GM18951 (cell line): ENCODE data around the gene CES1.
"Not testable (repeated sequence)": the region's sequence is repeated elsewhere in the genome, so short reads cannot be mapped to it uniquely, and the experiment has no call there.

Experiments
- POLR2A ChIP-seq: IDR thresholded peaks from 4 replicates; pipeline ENCODE4 v1.6.1; 2011; ENCODE audit warnings: mild to moderate bottlenecking; ENCODE audit not compliant: insufficient read length, insufficient read depth; ENCODE audit errors: extremely low read depth
- in situ Hi-C: fragments of 300-500 bp; cut with MboI; formaldehyde crosslinking; loops from one replicate; pipeline ENCODE4 v1.12.0; 2022; ENCODE audit warnings: low sequenced_read_pairs, mixed read lengths, inconsistent platforms; ENCODE audit not compliant: unreplicated experiment

CES1 gene

GRCh38 chr16:55824473-55825000 is 8.4 kb downstream of the CES1 start:
- no peak for TF ChIP-seq POLR2A
- in situ Hi-C loops: no loop called here

- no peak for TF ChIP-seq POLR2A
- in situ Hi-C loops: no loop called here
Measured at GRCh38 chr16:55822280-55822810, 10.6 kb downstream of the CES1 start.

DNA sequence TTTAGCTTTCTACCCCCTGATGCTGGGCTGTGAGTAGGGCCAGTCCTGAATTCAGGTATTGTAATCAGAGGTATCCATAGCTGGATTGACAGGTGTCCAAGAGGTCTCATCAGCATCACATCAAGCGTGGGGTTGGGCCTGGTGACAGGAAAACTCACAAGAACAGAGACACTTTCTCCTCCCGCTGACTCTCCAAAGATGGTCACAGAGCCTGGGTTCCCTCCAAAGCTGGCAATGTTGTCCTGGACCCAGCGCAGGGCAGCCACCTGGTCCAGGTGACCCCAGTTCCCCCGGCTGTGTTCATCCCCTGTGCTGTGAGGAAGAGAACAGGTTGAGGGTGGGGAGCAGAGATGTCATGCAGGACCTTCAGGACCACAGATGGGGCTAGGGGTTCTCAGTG is 11.7 kb downstream of the CES1 start:
- no peak for TF ChIP-seq POLR2A
- in situ Hi-C loops: no loop called here

DNA sequence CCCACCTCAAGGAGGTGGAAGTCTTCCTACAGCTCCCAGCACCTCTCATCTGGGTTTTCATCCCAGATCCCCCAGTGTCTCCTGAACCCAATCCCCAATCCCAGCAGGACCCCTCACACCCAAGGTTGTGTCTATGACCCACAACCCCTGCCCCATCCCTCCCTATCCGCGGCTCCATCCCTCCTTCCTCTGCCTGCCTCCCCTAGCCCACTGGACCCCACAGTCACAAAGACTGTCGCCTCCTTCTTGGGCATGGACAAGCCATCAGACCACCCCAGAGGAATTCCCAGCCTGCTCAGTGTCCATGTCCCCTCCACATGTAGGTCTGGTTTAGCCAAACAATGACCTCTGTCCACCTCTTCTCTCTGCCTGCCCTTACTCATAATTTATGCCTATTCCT is 12.3 kb downstream of the CES1 start:
- TF ChIP-seq POLR2A: no peak
- in situ Hi-C loops: no loop called here

DNA sequence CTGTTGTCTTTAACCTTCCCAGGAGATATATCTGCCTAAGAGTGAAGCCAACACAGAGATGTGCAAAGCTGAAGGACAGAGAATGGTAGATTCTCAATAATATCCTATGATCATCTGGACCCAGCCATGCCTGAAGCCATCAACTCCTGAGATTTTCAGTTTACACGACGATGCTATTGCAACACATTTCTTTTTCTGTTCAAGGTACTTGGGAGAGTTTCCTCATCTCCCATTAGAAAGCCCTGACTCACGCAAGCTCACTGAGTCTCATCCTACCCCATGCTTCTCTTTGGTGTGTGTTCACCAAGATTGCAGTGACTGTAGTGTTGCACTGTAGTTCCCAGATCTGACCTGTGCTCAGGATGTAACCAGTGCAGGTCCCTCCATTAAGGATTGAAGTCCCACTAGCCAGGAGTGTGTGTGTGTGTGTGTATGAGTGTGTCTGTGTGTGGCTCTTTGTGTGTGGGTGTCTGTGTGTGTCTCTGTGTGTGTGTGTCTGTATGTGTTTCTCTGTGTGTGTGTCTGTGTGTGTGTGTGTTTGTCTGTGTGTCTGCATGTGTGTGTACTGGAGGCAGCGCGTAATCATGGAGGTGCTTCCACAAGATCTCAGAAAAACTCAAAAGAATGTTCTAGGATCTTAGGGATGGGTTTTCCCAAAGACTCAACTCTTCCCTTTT is 15.5 kb downstream of the CES1 start:
- no peak for TF ChIP-seq POLR2A
- in situ Hi-C loops: no loop called here

GRCh38 chr16:55816222-55816621 is 16.7 kb downstream of the CES1 start:
- in situ Hi-C loops: not testable (repeated sequence)

DNA sequence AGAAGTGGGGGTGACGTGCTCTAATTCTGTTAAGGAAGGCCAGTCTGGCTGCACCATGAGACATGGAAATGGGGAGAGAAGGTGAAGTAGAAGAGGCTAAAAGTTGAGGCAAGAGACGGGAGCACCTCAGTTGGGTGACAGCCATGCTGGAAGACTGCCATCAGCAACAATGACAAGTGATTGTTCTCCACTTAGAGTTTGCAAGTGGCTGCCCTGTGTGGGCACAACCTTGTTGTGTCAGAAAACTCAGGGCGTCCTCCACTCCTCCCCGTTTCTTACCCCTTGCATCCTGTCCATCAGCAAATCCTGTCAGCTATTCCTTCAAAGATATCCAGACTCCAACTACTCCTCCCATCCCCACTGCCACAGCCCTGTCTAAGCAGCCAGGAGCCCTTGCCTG is 17.6 kb downstream of the CES1 start:
- TF ChIP-seq POLR2A: no peak
- in situ Hi-C loops: no loop called here

GRCh38 chr16:55814174-55814573 is 18.7 kb downstream of the CES1 start:
- in situ Hi-C loops: not testable (repeated sequence)

DNA sequence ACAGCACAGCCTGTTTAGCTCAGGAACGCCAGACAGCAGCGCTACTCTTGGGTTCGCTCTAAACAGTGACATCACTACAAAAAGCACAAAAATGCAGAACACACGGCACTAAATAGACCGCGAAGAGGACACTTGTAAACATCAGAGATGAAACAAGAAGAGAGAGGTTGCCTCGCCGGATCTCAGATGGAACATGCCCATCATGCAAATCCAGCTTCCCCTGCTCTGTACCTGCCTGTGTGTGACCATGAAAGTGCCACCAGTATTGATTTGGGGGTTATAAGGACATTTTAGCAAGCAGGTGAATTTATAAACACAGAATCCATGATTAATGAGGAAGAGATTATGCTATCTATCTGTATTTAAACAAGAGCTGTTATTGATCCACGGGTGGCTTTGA is 19.2 kb downstream of the CES1 start:
- in situ Hi-C loops: not testable (repeated sequence)

- in situ Hi-C loops: no loop called here
- no peak for TF ChIP-seq POLR2A
Measured at GRCh38 chr16:55812951-55813350, 19.9 kb downstream of the CES1 start.

GRCh38 chr16:55811811-55812210 is 21.1 kb downstream of the CES1 start:
- in situ Hi-C loops: no loop called here
- no peak for TF ChIP-seq POLR2A

DNA sequence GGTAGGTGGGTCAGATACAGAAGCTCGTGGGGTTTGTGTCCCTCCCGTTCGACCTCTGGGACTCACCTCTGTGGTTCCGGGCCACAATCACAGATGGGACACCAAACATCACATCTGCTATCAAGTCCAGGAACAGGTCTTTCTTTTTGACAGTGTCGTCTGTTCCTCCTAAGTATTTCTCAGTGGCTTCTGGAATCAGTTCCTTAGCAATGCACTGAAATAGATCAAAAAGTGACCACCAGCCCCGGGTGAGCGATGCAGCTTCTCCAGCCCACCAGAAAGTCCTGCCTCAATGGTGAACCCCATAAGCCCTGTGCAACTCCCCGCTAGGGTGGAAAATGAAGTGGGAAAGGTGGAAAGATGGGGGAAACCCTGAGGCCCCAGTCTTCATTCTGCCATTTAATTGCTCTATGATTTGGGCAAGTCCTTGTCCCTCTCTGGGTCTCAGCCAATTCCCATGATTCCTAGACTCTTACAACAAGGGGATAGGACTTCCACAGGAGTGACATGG is 22.4 kb downstream of the CES1 start:
- in situ Hi-C loops: no loop called here
- TF ChIP-seq POLR2A: no peak

- in situ Hi-C loops: no loop called here
- no peak for TF ChIP-seq POLR2A
Measured at GRCh38 chr16:55809851-55810250, 23.0 kb downstream of the CES1 start.

GRCh38 chr16:55809386-55809785 is 23.5 kb downstream of the CES1 start:
- no peak for TF ChIP-seq POLR2A
- in situ Hi-C loops: no loop called here

DNA sequence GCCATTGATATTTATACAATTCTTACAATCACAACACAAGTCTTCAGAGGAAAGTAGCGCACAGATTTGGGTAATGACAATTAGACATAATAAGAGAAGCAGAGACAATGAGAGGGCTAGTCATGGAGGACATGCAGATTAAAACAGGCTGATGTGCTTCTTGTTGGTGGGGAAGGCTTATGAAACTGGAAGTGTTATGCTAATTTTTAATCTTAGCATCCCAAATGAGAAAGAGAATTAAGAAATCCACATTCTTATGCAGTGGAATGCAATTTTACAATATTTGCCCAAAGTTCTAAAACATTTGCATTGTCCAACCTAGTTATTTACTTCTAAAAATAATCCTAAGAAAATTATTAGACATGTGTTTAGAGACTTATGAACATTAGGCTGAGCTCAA is 24.6 kb downstream of the CES1 start:
- in situ Hi-C loops: not testable (repeated sequence)

DNA sequence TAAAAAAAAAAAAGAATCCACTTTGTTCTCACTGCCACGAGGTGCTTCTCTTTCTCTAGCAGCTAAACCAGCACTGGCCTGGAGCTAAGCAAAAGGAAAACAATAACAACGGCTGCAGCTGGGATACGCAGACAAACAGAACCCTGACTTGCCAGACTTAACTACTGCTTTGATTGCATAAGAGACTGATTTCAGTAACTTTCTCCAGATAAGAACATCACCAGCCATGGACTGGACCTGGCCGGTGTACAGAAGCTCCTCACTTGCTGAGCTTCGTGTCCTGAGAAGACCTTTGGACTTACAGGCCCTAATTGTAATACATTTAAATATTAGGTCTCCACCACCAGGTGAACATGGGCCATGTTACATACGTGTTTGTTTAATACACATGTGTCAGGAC is 27.8 kb downstream of the CES1 start:
- in situ Hi-C loops: not testable (repeated sequence)

DNA sequence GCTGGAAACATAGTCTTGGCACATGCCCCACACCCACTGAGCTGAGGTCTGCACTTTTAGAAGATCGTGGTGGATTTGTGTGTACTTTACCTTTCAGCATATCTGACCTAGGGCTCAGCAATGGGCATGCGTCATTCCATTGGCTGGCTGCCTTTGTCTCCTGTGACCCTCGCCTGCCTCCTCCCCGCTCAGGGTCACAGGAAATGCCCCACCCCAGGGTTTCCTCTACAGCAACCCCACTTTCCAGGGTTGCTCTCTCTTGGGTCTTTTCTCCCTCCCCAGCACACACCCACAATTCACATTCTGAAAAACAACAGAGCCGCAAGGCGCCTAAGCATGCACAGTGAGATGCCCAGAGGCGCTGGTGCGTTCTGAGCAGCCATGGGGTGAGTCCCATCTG is 29.2 kb downstream of the CES1 start:
- in situ Hi-C loops: not testable (repeated sequence)

GRCh38 chr16:55792934-55793374 is 39.9 kb downstream of the CES1 start:
- in situ Hi-C loops: not testable (repeated sequence)

GRCh38 chr16:55791512-55791911 is 41.4 kb downstream of the CES1 start:
- in situ Hi-C loops: not testable (repeated sequence)

DNA sequence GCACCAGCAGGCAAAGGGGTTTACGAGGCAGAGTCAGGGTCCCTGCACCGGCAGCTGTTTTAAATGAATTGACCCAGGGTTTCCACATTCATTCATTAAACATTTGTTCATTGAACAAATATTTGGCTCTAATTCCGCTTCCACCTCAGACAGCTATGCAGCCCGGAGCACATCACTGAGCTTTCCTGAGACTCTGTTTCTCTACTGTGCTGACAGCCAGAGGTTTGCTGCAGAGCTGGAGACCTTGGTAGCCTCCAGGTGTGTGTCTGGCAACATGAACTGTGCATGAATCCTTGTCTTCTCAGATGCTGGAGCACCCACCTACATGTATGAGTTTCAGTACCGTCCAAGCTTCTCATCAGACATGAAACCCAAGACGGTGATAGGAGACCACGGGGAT is 42.7 kb downstream of the CES1 start:
- in situ Hi-C loops: not testable (repeated sequence)

DNA sequence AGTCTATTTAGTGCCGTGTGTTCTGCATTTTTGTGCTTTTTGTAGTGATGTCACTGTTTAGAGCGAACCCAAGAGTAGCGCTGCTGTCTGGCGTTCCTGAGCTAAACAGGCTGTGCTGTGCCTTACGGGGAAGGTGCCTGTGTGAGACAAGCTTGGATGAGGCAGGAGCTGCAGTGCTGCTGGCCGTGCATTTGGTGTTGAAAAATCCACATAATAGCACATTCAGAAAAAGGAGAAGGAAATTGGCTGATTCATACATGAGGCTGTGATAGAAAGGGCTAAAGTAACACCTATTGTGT is 50.2 kb downstream of the CES1 start:
- in situ Hi-C loops: not testable (repeated sequence)
